GM19324 (cell line): ENCODE measurements around the gene LLGL1.

ENCODE experiments used
- ATAC-seq: cut with Tn5 transposase; IDR thresholded peaks from one replicate; pipeline ENCODE4 v1.9.1; 2021; ENCODE audit warnings: mild to moderate bottlenecking, moderate library complexity; ENCODE audit not compliant: unreplicated experiment, low FRiP score

LLGL1 gene

GRCh38 chr17:18250259-18250658 is 24.8 kb downstream of the LLGL1 start:
- ATAC-seq, result no peak

GRCh38 chr17:18250708-18251107 is 25.3 kb downstream of the LLGL1 start:
- ATAC-seq, result no peak

GRCh38 chr17:18251204-18251603 is 25.8 kb downstream of the LLGL1 start:
- no peak for ATAC-seq

GRCh38 chr17:18252160-18252559 is 26.7 kb downstream of the LLGL1 start:
- no peak for ATAC-seq

- ATAC-seq, result no peak
These were observed 27.9 kb downstream of the LLGL1 start for GRCh38 chr17:18253187-18253884.

GRCh38 chr17:18253947-18254821 is 28.7 kb downstream of the LLGL1 start:
- no peak for ATAC-seq

GRCh38 chr17:18254888-18255649 is 29.6 kb downstream of the LLGL1 start:
- ATAC-seq, result no peak

- ATAC-seq, result no peak
These were observed 30.9 kb downstream of the LLGL1 start for GRCh38 chr17:18256351-18256750.

- ATAC-seq, result no peak
These were observed 31.3 kb downstream of the LLGL1 start for GRCh38 chr17:18256776-18257175.

- no peak for ATAC-seq
These were observed 32.0 kb downstream of the LLGL1 start for GRCh38 chr17:18257268-18257981.

GRCh38 chr17:18257982-18258355 is 32.5 kb downstream of the LLGL1 start:
- ATAC-seq, result peak; percentile 14

- ATAC-seq, result peak; percentile 34
These were observed 33.1 kb downstream of the LLGL1 start, which contains the start of gene FLII for GRCh38 chr17:18258356-18259038. Gene FLII (minus strand): TSS chr17:18258738. CDS start chr17:18258690, 48 bp downstream.

GRCh38 chr17:18259621-18260331 is 34.3 kb downstream of the LLGL1 start:
- ATAC-seq, result no peak

GRCh38 chr17:18260332-18261145 is 35.1 kb downstream of the LLGL1 start, which contains the start of gene MIEF2:
Gene MIEF2 (plus strand): TSS chr17:18260662. CDS start chr17:18262721, 2,059 bp downstream.
- ATAC-seq, result peak; percentile 84

- ATAC-seq, result no peak
These were observed 35.7 kb downstream of the LLGL1 start for GRCh38 chr17:18261146-18261515.

- no peak for ATAC-seq
These were observed 36.2 kb downstream of the LLGL1 start for GRCh38 chr17:18261659-18262058.

- ATAC-seq, result no peak
These were observed 36.7 kb downstream of the LLGL1 start for GRCh38 chr17:18262111-18262510.

- ATAC-seq, result no peak
These were observed 37.2 kb downstream of the LLGL1 start for GRCh38 chr17:18262641-18263040.
